C4-2B (cell line): ENCODE measurements around the gene NCKAP5L.

Source experiments
- CTCF ChIP-seq: fragments of 450-650 bp; conservative IDR thresholded peaks from 2 replicates; pipeline ENCODE4 v1.5.1; 2017; ENCODE audit warnings: mild to moderate bottlenecking
- ZFX ChIP-seq: fragments of 450-650 bp; IDR thresholded peaks from 2 replicates; pipeline ENCODE4 v1.6.1; 2017

DNA sequence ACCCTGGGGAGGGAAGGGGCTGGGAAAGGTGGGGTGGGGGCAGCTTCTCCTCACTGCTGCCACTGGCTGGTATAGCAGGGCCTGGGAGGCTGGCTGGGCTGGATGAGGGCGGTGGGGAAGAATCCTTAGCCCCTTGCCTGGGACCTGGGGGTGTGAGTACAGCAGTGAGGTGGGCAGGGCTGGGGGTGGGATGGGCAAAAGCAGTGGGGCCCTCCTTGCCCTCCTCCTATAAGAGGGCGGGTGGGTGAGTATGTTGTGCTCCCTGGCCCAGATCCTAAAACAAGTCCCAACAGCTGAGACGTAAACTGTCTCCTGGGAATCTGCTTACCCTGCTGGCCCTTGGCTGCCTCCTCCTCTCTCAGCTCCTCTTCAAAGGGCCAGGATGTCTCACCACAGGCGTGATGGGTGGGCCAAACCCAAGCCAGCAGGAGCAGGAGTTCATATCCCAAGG lies 2.2 kb downstream of the NCKAP5L start:
- TF ChIP-seq CTCF = no peak
- TF ChIP-seq ZFX = no peak
